GM18508 (cell line): ENCODE results near the gene SLC35A2.
"Not testable (repeated sequence)": the region's sequence is repeated elsewhere in the genome, so short reads cannot be mapped to it uniquely, and the experiment has no call there.

Source experiments
- ATAC-seq: cut with Tn5 transposase; IDR thresholded peaks from one replicate; pipeline ENCODE4 v1.9.1; 2021; ENCODE audit warnings: moderate number of reproducible peaks; ENCODE audit not compliant: insufficient read depth, unreplicated experiment

The SLC35A2 gene

DNA sequence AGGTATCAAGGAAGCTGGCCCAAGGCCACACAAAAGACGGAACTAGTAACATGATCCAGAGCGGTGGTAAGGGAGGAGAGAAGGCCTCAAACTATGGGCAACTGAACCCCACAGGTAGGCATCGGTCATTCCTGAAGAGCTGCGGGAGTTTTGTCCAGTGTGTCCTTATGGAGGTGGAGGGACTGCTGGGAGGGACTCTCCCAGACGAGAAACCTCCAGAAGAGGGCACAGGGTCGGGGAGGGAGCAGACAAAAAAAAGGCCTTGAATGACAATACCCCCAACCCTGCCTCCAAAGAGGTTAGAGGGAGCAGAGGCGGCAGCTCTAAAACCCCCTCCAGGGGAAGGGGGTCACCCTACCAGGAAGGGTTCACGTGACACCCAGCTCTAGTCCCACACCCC, 7.3 kb downstream of the SLC35A2 start:
- no peak for ATAC-seq

DNA sequence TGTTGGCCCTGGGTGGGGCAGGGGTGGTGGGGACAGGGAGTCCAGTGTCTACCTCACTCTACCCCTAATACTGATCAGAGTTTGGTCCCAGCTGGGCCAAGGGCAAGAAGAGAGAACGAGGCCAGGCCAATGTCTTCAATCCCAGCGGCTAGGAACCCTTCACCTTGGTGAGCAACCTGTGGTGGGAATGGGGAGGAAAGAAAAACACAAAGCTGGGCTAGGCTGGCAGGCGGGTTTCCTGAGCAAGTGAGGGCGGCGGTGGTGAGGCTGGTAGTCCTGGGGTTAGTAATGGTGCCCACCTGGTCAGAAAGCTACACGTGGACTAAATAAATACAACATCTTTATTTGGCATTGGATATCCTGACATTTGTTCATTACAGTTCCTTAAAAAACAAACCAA, 8.2 kb downstream of the SLC35A2 start:
- ATAC-seq = no peak

DNA sequence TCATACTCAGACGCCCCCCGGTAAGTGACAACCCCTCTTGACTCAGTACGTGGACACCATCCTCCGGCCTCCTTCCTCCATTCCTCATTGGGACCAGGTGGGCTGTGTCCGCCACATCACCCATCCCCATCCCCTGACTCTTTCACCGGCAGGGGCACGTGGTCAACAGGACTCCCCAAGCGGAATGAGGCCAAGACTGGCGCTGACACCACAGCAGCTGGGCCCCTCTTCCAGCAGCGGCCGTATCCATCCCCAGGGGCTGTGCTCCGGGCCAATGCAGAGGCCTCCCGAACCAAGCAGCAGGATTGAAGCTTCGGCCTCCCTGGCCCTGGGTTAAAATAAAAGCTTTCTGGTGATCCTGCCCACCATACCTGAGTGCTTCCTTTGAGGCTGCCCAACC, 8.7 kb downstream of the SLC35A2 start:
- no peak for ATAC-seq

DNA sequence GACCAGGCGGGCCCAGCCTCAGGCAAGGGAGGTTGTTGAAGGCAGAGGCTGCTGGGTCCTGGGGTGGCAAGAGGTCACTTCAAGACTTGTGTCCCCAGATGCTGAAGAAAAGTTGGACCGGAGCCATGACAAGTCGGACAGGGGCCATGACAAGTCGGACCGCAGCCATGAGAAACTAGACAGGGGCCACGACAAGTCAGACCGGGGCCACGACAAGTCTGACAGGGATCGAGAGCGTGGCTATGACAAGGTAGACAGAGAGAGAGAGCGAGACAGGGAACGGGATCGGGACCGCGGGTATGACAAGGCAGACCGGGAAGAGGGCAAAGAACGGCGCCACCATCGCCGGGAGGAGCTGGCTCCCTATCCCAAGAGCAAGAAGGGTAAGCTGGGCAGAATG, 9.3 kb downstream of the SLC35A2 start:
- no peak for ATAC-seq

DNA sequence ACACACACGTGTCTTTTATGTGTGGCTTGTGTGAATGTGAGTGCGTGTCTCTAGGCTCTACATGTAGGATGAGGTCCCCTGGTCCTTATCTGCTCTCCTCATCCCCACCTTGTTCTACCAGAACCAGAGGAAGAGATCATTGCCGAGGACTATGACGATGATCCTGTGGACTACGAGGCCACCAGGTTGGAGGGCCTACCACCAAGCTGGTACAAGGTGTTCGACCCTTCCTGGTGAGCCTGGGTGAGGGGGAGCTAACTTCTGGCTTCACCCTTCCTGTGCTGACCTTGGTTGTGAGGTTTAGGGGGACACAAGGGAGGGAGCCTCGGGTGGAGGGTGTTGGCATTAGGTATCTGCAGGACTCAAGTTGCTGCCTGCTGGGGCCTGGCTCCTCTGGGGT, 10.4 kb downstream of the SLC35A2 start:
- no peak for ATAC-seq

DNA sequence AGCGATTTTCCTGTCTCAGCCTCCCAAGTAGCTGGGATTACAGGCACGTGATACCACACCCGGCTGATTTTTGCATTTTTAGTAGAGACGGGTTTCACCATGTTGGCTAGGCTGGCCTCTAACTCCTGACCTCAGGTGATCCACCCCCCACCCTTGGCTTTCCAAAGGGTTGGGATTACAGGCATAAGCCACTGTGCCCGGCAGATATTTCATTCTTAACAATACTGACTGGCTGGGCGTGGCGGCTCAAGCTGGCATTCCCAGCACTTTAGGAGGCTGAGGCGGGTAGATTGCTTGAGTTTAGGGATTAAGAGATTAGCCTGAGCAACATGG, 12.4 kb downstream of the SLC35A2 start:
- ATAC-seq = no peak

DNA sequence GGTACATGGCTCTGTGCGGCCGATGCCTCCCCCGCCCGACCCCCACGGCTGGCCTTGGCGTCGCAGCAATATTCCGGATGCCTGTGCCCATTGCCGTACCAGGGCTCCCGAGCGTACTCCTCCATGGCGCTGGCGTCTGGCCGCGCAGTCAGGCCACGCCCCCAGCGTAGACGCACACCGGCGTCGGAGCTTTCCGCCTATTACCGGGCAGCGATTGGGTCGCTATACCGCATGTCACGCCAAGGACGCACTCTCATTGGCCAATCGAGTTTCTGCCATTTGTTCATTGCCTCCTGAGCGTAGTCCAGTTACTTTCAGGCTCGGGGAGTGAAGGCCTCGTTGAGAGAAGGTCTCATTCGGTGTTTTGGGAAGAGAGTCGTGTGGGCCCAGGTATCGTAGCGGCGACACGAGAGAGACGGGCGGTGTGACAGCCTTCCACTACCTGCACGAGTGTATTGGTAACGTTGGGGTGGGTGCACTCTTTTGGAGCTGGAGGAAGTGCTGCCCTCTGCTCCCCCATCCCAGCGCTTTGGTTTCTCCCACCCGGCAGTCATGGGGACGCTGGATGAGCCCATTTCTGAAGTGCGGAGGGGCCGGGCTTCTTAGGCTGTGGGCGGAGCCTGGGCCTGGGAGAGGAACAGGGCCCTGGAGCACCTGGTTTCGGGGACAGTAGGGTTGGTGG, 13.7 kb downstream of the SLC35A2 start, which contains the start of the genes PQBP1 and TIMM17B:
TSS of gene PQBP1 (plus strand) at position 306 of the 682 bp plus-strand sequence. CDS start 580 bp downstream, outside the sequence.
TSS of gene TIMM17B (minus strand) at position 144 of the 682 bp plus-strand sequence. CDS start at position 125, 19 bp downstream.
- peak; percentile 75 for ATAC-seq

DNA sequence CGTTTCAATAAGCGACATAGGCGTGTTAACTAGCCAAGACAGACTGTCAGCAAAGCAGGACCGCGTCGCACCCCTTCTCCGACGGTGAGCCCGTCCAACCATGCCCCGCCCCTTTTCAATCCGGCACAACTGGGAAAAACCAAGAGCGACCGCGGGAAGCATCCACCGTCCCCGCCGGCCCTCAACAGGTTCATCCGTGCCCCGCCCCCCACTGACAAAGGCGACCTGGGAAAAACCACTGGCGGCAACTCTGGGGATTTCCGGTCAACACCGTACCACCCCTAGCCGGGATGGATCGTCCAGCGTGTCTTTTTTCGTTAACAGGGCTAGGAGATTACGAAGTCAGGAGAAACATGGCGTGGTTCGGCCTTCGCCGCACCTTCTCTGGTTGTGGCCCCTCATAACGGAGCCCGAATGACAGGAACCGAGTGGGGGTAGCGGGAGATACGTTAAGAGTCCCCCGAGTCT, 14.3 kb downstream of the SLC35A2 start:
- ATAC-seq = peak; percentile 16

DNA sequence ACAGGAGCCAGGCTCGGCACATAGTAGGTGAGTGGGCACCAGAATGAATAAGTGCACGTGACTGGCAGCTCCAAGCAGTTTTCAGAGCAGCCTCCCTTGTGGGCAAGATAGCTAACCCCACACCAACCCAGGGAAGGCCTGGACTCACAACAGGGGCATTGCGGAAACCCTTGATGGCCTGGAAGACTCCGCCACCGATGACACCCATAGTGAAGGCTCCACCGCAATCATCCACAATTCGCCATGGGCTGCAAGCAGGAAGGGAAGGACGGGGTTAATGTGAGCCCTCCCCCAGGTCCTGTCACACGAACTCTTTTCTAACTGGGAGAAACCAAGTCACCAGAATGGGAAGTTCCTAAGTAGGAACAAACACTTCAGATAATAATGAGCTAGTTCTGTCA, 14.8 kb downstream of the SLC35A2 start:
- ATAC-seq = no peak

DNA sequence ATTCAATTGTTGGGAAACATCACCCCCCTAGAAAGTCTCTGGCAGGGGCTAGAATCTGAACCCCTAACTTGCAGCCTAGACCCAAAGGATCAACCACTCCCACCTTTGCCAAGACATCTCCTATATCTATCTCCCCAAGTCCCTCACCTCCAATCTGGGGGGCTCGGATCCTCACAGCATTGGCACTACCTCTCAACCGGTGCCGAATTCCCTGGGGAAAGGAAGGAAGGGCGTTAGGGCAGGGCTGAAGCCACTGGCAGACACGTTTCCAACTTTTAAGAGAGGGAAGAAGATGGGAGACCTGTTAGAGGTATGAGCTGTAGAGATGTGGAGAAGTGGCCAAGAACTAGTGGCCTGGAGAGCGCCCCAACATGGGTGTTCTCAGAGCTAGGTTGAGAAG, 16.6 kb downstream of the SLC35A2 start:
- no peak for ATAC-seq

DNA sequence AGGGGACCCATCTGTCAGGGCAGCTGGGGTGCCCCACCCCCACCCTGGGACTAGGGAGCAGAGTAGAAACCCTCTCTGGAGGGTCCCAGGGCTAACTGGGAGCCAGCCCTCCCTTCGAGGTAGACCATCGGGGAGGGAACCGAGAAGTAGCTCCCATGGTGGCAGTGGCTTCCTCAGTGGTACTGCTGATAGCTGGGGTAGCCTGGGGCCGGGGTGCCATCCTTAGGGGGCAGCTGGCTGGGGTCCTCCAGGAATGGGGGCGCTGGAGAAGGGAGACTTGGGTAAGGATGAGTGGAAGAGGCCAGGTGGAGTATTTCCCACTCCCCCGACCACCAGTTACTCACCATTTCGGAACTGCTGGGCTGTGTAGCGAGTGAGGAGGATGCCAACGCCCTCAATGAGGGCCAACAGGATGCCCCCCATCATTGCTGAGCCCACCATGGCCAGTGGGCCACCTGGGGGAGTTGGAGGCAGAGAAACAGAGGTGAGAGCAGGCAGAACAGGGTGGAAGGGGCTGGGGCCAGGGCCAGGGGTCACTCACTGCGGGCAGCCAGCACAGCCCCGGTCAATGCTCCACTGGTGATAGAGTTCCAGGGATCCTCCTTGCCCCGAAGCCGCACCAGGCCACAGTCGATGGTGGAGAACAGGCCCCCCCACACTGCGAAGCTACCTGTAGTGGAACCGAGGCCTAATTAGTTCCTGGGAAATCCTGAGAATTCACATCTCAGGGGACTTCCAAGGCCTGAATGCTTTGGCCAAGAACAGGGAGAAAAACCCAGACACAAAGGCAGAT, 17.7 kb downstream of the SLC35A2 start:
- ATAC-seq = no peak

DNA sequence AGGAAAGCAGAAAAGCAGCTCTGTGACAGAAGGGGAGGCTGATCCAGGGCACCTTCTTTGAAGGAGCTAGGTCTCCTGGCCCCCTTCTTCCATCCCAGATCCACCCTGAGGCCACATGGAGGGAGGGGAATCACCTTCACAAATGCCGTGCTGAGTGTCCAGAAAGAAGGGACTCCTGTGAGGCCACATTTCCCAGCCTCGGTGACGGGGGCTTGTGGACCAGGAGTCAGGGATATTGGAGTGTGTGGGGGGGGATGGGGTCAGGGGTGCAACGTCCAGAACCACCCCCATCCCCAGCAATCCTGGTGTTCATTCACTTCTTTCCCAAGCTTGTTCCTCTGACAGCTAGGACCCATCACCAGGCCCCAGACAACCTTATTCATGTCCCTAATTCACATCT, 18.6 kb downstream of the SLC35A2 start:
- no peak for ATAC-seq

DNA sequence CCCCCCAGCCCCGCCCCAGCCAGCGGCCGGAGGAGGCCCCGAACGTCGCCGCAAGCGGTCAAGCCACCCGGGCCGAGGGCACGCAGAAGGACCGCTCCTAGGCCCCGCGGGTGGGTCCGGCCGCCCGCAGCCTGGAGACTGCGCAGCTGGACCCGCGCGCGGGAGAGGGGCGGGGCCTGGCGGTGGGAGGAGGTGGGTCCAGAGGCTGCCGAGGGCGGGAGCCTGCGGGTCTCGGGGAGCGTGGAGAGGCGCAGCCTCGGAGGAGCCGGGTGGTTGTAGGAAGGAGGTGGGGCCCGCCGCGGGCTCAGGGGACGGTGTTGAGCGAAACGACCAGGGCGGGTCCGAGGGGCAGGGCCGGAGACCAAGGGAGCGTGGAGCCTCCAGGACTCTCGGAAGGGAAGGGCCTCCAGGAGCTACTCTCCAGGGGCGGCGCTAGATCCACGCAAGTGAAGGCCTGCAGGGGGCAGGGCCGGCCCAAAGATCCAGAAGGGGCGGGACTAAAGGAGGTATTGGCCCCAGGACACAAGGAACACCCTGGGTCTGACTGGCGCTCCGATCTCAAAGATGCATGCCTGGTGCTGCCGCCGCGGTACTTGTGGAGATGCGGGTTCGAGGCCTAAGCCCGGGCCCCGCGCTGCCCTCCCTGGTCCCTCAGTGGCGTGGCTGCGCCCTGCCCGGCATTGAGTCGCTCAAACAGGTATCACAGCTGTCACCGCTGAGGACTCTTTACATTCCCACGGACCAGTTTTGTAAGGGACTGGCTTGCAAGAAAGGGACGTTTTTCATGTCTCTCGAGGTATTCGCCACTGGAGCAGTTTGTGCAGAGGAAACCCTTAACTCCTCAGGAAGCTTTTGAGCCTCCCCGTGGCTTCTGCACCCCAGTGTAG, 19.8 kb downstream of the SLC35A2 start:
- no peak for ATAC-seq

DNA sequence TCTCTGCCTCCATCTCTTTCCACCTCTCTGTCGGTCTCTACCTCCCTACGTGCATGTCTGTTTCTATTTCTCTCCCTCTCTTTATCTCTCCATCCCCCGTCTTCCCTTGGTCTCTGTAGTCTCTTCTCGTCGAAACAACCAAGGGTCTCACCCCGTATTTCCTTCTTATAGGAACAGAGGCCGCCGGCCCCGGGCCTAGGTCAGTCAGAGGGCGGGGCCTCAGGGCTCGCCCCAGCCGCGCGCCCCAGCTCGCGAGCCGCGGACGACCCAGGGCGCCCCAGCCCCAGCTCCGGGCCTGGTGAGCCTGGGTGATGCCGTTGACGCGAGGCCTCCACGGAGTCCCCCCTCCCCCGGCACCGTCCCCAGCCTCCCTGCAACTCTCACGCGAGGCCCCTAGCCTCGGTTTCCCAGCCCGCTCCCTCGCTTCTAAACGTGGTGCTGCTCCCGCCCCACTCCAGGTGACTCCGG, 20.5 kb downstream of the SLC35A2 start:
- ATAC-seq = no peak

DNA sequence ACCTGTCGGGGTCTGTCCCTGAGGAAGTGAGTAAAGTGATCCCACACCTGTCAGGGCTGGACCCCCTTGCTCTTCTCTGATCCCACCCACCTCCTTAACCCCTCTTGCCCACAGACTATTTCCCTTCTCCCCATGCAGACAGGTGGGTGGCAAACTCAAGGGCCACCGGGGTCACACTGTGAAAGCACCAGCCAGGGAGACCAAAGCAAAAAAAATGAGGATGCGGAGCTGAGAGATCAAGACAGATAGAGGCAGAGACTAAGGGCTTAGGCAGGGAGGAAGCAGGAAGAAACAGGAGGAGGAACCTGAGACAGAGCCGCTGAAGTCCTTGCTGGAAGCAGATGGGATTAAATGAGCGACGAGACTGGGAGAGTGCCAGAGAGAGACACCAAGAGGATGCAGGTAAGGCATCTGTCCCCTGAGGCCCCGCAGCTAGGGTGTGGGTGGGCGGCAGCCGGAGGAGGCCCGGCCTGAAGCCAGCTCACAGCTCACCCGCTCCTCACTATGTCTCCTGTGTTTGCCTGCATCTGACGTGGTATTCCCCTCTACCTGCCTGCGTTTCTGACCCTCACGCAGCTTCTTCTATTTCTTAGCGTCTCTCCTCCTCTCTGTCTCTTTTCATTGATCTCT, 21.0 kb downstream of the SLC35A2 start:
- ATAC-seq = no peak

DNA sequence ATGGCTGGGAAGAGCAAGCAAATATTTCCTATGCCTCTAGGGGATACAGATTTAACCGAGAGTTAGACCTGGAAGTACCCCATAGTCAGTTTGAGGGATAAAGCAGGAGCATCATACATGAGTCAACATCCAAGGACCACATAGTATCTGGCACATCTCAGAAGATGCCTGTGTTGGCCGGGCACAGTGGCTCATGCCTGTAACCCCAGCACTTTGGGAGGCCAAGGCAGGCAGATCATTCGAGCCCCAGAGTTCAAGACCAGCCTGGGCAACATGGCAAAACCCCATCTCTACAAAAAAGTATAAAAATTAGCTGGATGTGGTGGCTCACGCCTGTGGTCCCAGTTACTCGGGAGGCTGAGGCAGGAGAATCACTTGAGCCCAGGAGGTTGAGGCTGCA, 24.9 kb downstream of the SLC35A2 start:
- not testable (repeated sequence) for ATAC-seq

DNA sequence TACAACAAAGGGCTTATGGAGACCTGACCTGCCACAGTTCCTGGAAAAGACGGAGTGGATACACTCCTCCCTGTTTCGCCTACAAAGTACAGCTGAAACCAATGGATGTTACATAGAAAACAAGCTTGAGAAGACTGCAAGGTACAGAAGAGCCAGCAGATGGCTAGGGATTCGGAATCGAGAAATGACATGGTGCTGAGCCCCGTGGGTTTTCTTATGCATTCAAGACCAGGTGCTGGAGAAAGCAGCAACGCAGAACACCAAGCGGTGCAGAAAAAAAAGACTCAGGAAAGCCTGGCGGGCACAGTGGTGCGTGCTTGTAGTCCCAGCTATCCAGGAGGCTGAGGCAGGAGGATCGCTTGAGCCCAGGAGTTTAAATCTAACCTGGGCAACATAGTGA, 27.7 kb downstream of the SLC35A2 start:
- no peak for ATAC-seq

DNA sequence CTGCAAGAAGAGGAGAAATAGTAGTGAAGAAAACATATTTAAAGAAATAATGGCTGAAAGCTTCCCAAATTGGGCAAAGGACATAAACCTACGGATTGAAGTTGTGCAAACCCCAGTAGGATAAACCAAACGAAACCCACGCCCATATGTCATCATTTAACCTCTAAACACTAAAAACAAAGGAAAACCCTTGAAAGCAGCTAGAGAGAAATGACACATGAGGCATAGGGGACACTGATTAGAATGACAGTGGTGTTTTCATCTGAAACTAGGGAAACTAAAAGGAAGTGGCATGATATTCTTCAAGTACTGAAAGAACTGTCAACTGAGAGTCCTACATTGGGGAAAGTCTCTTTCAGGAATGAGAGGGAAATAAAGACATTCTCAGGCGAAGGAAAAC, 34.5 kb downstream of the SLC35A2 start:
- not testable (repeated sequence) for ATAC-seq

DNA sequence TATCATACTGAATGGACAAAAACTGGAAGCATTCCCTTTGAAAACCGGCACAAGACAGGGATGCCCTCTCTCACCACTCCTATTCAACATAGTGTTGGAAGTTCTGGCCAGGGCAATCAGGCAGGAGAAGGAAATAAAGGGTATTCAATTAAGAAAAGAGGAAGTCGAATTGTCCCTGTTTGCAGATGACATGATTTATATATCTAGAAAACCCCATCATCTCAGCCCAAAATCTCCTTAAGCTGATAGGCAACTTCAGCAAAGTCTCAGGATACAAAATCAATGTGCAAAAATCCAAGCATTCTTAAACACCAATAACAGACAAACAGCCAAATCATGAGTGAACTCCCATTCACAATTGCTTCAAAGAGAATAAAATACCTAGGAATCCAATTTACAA, 39.4 kb downstream of the SLC35A2 start:
- not testable (repeated sequence) for ATAC-seq

DNA sequence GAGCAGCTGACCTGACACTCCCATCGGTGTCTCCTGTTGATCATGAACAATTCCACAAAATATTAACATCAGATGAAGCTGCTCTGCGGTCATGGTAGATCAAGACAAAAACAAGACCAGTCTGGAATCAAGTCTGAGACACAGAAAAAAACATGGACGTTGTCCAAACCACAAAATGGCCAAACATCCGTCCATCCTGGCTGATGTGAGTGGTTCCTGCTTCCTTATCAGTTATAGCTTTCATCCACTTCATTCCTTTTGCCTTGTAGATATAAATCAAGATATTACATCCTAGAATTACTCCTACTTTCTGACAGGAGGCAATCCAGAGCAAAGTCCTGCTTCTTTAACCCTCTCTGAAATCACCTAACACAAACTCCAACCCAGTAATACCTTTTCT, 47.2 kb downstream of the SLC35A2 start:
- no peak for ATAC-seq
